IPS-18c (cell line): ENCODE results near the gene EYA4.

Source experiments
- H3K4me3 ChIP-seq: 2 replicates; pipeline ENCODE4 v1.7.0; 2013; ENCODE audit warnings: low read depth, mild to moderate bottlenecking, low read length, moderate library complexity; ENCODE audit not compliant: insufficient read depth
- H3K9me3 ChIP-seq: one replicate; pipeline ENCODE4 v1.6.1; 2013; ENCODE audit warnings: mild to moderate bottlenecking, low read length, moderate library complexity; ENCODE audit not compliant: control insufficient read depth, insufficient read depth

Gene EYA4

DNA sequence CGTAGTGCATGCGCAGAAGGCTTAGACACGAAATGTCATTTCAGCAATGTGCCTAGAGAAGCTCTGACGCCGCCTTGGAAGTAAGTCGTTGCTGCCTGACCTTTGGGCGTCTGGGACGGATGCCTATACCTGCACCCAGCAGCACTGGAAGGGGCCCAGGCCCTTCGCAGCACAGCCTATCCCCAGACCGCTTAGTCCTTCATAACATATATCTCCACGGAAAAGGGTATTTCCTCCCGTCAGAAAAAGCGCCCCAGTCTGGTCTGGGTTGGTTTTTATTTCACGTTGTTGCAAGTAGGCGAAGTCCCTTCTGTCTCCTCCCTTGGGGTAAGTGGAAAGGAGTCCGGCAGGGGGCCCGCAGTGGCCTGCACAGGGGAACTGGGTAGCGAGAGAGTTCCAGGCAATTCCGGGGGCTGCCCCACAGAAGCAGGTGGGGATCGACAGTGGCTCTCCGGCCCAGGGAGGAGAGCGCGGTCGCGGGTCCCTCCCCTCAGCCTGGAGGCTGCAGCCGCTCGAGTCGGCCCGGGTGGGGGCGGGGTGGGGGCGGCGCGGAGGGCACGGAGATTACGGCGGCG lies 559 bp upstream of the EYA4 start:
- Histone ChIP-seq H3K4me3 (peak overlapping the region; percentile 68), H3K9me3 (no peaks in the 10 kb centered on the region)

DNA sequence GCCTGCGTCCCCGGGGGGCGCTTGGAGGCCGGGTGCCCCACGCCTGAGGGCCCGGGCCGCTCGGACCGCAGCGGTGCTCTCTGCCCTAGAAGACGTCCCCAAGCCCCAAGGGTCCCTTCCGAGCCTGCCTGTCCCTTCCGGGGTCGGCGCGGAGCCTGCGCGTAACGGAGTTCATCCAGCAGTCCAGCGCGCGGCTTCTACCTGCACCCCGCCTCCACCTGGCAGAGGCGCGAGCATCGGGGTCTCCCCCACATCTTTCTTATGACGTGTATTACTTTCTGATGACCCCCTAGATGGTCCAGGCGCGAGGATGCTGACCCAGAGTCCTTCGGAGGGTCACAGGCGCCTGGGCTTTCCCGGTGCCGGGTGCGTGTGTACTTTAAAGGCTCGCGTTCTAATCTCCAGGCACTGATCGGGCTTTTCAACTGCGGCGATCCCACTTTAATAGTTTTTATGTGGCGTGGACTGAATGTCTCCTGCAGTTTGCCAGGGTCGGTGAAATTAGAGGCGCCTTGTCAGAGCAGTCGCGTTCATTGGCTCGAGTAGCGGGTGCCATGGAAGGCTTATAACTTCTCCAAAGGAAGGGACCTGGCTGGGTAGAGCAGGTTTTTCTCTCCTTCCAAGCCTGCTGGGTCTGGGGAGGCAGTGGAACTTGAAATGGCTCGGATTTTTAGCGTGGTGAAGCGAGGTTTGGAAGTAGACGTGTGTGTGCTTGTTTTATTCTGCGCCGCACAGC lies 912 bp downstream of the EYA4 start:
- Histone ChIP-seq H3K4me3 (peak overlapping the region; percentile 68), H3K9me3 (no peaks in the 10 kb centered on the region)

DNA sequence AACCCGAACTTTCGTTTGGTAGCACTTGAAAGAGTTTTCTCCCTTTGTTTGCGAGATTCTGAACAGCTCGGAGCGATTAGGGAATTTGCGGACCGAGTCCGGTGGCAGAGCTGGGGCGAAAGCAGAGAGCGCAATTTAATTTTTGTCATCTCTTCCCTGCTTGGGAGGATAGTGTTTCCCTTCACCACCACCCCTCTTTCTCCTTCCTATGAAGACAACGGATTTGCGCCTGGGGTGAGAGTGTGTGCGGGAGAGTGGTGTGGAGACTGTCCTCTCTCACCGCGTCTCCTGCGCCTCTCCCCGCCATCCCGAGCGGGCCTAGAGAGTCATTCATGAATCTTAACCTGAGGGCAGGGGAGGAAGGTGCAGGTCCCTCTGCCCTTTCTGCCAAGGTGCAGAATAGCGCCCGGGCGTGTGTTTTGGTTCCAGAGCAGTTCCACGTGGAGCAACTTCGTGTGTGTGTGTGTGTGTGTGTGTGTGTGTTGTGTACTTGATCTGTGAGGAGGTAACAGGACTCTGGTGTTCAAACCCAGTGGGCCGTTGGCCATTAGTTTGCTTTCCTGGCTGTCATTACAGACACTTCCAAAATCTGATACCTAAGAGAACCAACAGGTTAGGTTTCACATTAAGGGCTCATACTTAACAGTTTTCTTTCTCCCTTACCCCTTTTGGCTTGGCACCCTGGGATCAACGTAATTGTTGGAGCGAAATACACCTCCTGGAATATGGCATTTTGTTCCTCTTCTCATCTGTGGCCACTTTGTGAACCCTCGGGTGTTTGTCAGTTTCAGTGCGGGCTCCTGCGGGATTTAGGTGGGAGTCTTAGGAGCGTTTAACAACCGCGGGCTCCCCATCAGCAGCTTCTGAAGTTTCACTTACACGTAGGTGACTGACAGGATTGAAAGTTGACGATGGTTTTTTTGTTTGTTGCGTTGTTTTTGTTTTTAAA lies 1.8 kb downstream of the EYA4 start:
- Histone ChIP-seq H3K4me3 (peak overlapping the region; percentile 68), H3K9me3 (no peaks in the 10 kb centered on the region)

DNA sequence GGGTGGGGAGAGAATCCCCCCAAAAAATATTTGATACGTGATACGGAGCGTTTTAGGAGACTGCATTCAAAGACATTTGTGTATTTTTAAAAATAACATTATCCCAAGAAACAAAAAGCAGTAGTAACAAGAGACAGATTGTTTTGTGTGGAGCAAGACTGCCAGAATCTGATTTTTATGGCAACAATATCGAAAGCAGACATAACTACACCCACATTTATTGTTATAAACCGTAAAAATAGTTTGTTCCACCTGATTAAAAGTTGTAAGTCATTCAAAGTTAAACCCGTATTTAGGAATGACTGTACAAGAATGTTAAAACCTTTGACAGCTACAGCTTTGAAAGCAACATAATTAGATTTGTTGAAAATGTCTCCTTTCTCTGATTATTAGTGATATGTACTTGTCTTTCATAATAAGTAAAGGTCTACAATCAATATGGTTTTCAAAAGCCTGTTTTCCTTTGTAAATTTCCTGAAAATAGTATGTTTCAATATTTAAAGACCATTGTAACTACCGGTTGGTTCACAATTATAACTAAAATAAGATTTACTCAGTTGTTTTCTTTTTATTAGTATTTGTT lies 2.7 kb downstream of the EYA4 start:
- Histone ChIP-seq H3K9me3 (no peaks in the 10 kb centered on the region), H3K4me3 (no peak overlapping the region)

DNA sequence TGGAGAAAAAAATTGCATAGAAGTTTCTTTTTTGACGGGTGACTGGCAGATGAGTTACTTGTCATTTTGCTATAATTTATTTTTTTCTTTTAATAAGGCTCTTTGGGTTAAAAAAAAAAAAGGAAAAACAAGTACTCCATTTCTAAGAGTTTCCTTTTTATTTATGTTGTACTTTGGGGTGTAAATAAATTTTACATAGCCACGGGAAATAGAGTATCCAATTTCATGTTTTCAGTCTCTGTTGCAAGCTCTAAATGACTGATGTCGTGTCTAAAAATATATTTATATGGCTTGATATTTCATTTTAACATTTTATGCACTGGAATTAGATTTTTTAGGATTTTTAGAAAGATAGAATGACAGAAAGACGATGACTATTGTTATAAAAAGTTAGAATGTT lies 3.4 kb downstream of the EYA4 start:
- H3K9me3 ChIP-seq: no peaks in the 10 kb centered on the region
- H3K4me3 ChIP-seq: no peak overlapping the region

DNA sequence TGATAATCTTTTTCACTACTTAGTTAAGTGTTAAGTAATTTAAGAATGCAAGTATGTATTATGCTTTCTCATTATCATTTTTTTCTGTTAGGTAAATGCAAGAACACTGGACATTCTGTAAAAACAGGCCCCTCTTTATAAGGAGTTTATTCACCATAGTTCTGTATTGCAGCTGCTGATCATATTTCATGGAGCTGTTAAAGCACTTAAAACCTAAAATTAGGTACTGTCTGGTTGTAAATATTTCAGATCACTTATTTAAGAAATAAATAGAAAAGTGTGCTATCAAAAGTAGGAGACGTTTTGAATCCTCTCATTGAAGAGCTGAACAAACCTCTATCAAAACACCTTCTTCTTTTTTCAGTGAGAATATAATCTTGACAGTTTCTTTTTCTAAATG lies 3.9 kb downstream of the EYA4 start:
- Histone ChIP-seq H3K9me3 (no peaks in the 10 kb centered on the region), H3K4me3 (no peak overlapping the region)

DNA sequence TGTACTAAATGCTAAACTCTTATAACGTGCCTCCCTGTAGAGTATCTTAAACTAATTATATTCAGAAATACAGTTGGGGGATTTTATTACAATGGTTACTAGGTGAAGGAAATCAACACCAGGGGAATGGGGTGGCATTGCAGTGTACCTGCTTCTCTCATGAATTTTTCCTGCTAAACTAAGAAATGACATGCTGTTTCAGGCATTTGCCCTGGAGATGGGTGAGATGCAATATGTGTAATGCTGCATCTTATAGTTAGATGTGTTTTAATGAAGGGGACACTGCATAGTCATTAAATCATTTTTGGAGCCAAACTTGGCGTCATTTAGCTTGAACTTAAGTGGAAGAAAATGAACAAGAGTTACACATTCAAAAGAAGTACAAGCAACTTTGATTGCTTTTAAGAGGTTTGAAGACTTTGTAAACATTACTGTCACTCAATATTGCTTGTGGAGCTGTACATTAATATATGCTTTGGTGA lies 4.3 kb downstream of the EYA4 start:
- Histone ChIP-seq H3K4me3 (no peak overlapping the region), H3K9me3 (no peaks in the 10 kb centered on the region)

DNA sequence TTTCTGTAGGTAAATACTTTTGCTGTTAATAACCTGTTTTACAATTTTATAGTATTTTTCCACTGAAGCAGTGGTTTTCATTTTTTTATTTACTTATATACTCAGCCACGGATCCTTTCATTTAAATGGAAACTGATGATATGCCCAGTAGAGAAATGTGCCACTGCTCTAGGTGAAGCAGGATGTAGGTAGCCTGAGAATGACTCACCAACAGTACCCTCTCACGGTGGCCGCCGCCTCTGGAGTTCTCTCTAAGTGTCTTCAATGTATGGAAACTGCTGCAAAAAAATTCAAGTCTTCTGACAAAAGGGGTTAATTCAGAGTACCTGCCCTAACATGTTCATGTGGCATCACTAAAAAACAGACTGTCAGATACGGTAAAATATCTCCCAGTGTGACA lies 6.4 kb downstream of the EYA4 start:
- no peak overlapping the region for H3K4me3 ChIP-seq
- no peaks in the 10 kb centered on the region for H3K9me3 ChIP-seq

DNA sequence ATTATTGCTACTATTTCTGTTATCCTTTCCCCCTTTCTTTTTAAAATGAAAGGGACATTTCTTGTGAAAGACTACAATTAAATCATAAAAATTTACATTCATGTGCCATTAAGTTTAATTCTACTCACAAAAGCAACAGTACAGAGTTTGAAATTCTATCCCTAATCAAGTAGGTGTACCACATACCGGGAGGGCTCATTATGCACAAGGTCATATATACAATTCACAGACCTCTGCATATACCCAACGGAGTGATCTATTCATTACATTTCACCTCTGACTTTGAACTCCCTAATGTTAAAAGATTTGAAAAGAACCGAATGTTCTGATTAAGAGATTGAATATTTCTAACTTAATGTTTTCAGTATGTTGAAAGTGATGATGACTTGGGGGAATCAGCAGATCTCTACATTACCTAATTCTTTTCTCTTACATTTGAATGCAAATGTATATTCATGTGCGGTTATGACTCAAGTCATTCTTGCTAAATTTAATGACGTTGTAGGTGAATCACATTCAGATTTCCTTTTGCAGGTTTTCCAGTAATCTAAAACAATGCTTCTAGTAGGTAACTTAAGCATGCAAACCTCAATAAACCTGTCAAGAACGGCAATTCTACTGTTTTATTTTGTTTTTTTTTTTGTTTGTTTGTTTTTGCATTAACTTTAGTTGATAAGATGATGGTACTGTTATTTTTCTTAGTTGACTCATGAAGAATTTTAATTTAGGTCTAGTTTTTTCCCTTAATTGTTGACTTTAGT lies 7.3 kb downstream of the EYA4 start:
- Histone ChIP-seq H3K9me3 (no peaks in the 10 kb centered on the region), H3K4me3 (no peak overlapping the region)

DNA sequence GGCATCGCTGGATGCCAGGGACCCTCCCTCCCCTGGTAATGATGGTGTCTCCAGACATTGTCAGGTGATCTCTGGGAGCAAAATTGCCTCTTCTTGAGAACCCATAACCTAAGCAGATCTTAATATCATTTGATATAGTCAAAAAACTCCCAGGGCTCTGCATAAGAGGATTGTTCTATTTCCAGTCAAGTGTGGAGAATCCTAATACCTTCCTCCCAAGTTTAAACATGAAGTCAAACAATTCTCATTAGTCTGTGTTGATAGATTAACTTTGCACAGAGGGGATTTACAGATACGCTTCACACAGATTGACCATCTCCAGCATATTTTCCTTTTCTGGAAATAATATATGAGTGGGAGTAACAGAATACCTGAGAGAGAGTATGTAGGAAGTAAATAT lies 10.5 kb downstream of the EYA4 start:
- H3K9me3 ChIP-seq: no peaks in the 10 kb centered on the region
- no peak overlapping the region for H3K4me3 ChIP-seq

DNA sequence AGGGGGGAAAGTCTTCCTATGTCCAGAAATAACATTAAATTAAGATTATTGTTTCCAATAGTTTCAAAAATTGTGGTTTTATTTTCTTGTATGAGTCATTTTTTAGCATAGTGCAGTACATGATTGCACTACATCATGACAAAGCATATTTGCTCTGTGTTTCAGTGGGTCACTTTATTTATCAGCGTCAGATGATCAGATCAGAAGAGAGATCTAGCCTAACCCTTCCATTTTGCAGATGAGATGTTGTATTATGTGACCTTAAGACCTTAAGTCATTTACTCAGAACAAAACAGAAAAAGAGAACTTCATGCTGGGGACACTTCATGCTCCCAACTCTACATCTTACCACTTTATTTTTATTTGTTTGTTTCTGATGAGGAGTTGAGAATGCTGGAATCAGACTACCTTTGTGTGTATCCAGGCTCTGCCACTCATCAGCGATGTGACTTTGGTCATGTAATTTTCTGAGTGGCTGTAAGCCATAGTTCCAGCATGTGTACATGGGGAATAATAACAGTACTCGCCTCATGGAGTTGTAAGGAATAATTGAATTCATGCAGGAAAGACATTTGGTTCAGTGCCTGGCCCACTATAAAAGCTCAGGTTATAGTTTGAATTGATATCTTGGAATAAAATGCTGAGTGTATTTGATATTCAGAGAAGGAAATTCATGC lies 13.5 kb downstream of the EYA4 start:
- Histone ChIP-seq H3K9me3 (no peaks in the 10 kb centered on the region), H3K4me3 (no peak overlapping the region)

DNA sequence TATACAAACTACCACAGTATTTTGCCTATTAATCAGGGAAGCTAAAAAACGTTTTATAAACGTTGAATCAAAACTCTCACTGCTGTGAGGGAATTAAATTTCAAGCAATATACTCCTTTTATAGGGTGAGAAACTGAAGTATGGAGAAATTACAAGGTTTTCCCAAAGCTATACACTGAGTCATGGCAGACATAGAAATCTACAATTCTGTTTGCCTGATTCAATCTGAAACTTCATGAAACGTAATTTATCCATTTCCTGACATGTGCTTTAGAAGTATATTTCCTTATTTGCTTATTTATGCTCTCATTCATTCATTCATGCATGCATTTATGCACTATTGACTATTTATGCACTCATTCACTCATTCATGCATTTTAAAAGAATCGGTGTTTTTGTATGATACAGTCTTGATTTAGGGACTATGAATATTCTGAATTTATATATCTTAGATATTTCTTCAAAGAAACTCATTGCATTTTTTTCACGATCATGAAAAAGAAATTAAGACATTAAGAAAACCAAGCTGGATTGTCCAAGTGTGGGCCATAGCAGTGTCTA lies 16.5 kb downstream of the EYA4 start:
- Histone ChIP-seq H3K9me3 (no peaks in the 10 kb centered on the region), H3K4me3 (no peak overlapping the region)

DNA sequence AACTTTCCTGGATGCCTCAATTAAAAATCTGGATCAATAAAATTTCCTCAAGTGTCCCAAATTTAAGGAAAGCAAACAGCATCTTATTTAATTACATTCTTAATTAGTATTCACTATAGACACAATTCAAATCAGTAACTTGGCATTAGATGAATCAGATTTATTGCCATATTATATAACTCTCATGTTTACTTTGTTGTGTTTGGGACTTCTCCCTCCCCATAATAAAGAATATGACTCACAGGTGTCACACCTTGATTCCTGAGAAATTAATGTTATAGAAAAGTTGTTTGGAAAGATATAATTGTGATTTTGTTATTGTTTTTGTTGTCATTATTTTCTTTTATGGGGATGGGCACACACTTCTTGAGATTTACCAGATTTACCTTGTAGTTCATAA lies 18.4 kb downstream of the EYA4 start:
- Histone ChIP-seq H3K9me3 (no peaks in the 10 kb centered on the region), H3K4me3 (no peak overlapping the region)

DNA sequence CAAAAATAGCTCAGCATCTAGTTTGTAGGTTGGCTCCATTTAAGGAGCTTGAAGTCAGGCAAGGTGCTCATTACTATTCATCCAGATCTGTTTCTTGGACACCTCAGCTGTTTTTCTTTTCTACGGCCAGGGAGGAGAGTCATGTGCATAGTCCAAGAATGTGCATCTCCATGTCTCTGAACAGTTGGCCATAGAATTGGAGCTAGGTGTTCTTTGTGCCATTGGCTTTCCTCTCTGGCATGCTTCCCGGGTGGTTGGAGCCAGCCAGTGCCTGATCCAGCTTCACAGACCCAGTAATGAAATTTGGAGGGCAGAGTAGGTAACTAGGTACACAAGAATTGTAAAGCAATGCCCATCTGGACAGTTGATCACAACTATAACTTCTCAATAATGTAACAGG lies 21.6 kb downstream of the EYA4 start:
- no peaks in the 10 kb centered on the region for H3K9me3 ChIP-seq
- no peak overlapping the region for H3K4me3 ChIP-seq

DNA sequence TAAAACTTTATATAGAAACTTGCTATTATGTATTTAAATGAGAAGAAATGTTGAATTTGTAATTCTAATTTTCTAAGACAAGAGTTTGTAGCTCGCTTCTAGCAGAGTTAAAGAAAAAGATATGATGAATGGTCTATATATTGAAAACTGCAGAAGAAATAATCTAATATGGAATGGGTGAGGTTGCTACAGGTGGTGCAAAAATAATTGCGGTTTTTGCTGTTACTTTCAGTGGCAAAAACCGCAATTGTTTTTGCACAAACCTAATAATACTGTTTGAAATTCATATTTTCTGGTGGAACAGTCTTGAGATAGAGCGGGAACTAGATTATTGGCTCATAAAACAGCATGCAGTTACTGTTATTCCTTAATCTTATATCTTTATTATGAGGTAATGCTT lies 23.9 kb downstream of the EYA4 start:
- H3K9me3 ChIP-seq: peaks cover 2% of the 10 kb centered on the region
- no peak overlapping the region for H3K4me3 ChIP-seq

DNA sequence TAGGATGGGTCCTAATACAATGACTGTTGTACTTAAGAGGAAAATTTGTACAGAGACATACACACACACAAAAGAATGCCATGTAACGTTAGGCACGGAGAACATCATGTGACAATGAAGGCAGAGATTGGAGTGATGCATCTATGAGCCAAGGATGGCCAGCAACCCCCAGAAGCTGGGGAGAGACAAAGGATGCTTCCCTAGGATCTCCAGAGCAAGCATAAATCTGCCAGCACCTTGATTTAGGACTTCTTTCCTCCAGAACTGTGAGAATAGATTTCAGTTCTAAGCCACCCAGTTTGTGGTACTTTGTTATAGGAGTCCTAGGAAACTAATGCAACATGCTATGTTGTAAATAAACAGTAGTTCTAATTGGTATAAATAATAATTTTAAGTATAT lies 25.0 kb downstream of the EYA4 start:
- peaks cover 2% of the 10 kb centered on the region for H3K9me3 ChIP-seq
- no peak overlapping the region for H3K4me3 ChIP-seq
